GM21576 (cell line): ENCODE data around the gene HNRNPM.
A peak's percentile ranks its signal among the peaks of the same experiment; 100 is the strongest.
"Not testable (repeated sequence)": the region's sequence is repeated elsewhere in the genome, so short reads cannot be mapped to it uniquely, and the experiment has no call there.

Experiments
- ATAC-seq: cut with Tn5 transposase; IDR thresholded peaks from one replicate; pipeline ENCODE4 v1.9.1; 2021; ENCODE audit warnings: mild to moderate bottlenecking, moderate library complexity; ENCODE audit not compliant: unreplicated experiment

The HNRNPM gene

DNA sequence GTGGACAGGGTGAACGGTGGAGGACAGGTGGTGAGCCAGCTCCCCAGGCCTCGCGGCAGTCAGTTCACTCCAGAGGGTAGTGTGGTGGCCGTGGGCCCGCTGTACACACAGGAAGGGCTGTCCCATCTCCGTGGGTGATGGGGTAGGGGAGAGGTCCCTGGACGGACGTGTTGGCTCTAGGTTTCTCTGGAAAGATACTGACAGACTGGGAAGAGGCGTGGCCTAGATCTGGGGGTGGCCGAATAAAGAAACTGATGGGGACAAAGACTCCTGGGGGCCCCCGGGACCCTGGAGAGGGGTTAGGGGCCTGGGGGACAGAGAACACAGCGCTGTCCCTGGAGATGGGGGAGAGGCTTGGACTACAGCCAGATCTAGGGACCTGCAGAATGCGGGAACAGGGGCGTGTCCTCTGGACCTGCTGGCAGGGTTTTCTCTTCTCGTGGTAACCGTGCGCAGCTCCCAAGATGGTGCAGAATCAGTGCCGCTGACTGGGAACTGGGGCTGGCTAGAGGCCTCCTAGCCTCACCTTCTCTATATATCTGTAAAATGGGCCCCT lies 61.7 kb downstream of the HNRNPM start:
- no peak for ATAC-seq

DNA sequence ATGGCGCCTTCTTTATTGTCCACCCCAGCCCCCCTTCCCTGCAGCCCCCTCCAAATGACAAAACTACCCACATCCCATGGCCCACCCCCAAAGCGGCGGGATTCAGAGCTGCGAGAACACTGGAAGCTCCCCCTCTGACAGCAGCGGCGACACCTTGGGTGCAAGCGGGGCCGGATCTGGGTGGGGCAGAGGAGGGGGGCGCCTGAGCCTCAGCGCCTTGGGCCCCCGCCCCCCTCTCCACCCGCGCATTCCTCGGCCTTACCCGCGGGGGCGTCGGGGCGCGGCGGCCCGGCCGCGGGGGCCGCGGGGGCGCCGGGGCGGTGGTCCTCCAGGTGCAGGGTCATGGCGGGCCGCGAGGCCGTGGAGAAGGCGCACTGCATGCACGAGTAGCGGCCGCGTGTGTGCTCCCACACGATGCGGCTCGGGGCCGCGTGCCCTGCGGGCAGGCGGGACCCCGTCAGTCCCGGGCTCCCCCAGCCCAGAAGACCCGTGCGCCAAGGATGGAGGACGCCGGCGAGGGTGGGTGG lies 65.9 kb downstream of the HNRNPM start:
- no peak for ATAC-seq

GRCh38 chr19:8511573-8512101 lies 66.9 kb downstream of the HNRNPM start:
- ATAC-seq = no peak

DNA sequence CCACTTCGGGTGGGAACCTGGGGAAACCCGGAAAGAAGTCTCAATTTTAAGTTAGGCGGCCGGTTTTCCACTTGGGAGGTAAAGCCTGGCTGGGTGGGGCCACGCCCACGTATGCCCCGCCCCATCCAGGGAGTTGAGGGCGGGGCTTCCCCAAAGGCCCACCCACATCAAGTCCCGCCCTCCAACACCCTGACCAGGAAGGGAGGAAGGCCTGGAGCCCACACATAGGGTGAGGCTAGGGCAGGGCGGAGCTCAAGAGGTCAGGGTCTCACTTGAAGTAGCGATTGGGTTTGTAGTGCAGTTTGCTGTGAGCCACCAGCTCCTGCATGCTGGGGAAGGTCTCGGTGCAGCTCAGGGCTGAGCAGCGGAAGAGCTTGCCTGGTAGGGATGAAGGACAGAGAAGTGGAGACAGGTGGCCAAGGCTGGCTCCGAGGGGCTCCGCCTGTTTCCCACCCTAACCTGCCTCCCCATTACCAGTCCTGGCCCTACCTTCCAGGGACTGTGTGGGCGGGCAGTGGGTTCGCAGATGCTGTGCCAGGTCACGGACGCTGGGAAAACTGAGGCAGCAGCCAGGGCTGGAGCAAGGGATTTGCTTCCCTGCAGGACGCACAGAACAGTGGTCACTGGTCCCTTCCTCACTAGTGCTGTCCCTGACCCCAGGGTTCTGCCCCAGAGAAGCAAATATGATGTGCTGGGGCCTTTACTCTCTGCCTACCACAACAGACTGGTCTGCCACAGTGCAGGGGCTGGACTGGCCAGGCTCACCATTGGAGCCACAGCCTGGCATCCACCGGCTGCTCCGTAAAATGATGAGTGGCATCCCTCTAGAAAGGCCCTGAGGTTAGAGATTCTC lies 67.6 kb downstream of the HNRNPM start:
- ATAC-seq = no peak

DNA sequence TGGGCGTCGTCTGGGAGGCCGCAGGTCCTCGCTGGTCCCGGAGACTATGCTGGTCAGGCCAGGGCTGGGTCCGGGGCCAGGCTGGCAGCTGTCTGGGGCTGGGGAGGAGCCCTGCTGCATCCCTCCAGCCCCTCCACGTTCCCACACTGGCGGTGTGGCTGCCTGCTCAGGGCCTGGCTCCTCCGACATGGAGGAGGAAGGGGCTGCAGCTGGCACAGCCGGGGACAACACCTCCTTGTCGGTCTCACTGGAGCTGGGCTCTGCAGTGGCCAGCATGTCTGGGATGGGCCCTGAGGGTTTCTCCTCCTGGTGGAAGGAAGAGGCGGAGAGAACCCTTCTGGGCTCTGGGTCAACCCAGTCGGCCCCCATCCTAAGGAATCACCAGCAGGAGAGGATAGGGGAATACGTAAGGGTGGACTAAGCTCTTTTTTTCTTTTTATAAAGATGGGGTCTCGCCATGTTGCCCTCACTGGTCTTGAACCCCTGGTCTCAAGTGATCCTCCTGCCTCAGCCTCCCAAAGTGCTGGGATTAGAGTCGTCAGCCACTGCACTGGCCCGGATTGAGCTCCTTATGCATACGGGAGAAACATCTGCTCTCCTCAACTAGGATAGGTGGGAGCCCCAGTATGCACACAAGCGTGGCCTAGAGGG lies 68.4 kb downstream of the HNRNPM start:
- ATAC-seq = no peak

GRCh38 chr19:8513687-8514504 lies 69.1 kb downstream of the HNRNPM start, which contains the start of gene ZNF414:
Gene ZNF414 (minus strand): TSS chr19:8514167. CDS start chr19:8514046, 121 bp downstream.
- peak; percentile 85 for ATAC-seq

- ATAC-seq = not testable (repeated sequence)
Observed at GRCh38 chr19:8514505-8515009, 69.8 kb downstream of the HNRNPM start.

DNA sequence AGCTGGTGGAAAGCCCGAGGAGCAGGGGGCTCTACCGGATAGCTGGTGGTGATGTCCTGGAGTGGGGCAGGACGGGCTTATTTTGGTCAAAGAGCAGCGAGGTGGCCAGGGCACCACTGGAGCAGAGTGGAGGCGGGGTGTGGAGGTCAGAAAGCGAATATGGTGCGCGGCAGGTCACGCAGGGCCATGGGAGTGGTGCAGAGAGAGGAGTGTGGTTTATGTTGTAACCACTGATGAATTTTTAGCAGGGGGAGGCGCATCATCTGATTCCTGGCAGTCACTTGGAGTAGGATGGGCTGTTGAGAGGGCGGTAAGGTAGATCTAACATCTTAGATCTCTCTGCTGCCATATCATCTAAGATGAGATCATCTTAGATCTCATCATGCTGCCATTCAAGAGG lies 70.5 kb downstream of the HNRNPM start:
- ATAC-seq = no peak

GRCh38 chr19:8517551-8518442 lies 73.0 kb downstream of the HNRNPM start:
- no peak for ATAC-seq

- ATAC-seq = no peak
Observed at GRCh38 chr19:8518536-8518935, 73.8 kb downstream of the HNRNPM start.

DNA sequence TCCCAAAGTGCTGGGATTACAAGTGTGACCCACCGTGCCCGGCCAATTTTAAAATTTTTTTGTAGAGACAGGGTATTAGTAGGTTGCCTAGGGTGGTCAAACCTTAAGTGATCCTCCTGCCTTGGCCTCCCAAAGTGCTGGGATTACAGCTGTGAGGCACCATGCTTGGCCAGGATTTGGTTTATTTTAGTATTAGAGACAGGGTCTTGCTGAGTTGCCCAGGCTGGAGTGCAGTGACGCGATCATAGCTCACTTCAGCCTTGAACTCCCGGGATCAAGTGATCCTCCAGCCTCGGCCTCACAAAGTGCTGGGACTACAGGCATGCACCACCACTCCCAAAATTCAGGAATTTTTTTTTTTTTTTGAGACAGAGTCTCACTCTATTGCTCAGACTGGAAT lies 74.6 kb downstream of the HNRNPM start:
- no peak for ATAC-seq

GRCh38 chr19:8525401-8525684 lies 80.6 kb downstream of the HNRNPM start:
- no peak for ATAC-seq

GRCh38 chr19:8526345-8527091 lies 81.7 kb downstream of the HNRNPM start:
- no peak for ATAC-seq

DNA sequence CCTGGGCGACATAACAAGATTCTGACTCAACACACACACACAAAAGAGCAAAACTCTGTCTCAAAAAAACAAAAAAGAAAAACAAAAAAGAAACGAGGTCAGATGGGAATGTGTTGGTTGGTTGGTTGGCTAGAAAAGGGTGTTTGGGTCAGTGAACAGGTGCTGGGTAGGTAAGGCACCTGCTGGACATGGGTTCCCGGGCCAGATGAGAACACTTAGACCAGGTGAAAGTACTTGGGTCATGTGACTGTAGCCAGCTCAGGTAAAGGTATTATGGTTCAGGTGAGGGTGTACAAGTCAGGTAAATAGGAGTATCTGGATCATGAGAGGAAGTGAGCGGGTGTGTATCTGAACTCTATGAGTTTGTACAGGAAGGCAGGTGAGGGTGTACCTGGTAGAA lies 83.7 kb downstream of the HNRNPM start:
- no peak for ATAC-seq

- ATAC-seq = no peak
Observed at GRCh38 chr19:8529369-8530006, 84.7 kb downstream of the HNRNPM start.

GRCh38 chr19:8530061-8530679 lies 85.4 kb downstream of the HNRNPM start:
- ATAC-seq = no peak

DNA sequence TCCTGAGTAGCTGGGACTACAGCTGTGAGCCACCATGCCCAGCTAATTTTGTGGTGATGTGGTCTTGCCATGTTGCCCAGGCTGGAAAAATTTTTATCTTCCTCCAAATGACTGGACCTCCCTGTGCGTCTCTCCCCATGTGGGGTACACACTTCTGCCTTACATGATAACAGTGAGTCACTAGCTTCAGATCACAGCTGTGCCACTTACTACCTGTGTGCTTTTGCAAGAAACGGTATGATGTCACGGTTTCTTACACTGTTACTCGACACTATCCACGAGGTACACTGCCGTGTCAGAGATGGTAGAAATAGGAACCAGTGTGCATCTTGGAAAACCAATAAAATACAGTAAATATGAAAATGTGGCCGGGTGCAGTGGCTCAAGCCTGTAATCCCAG lies 86.7 kb downstream of the HNRNPM start:
- no peak for ATAC-seq

DNA sequence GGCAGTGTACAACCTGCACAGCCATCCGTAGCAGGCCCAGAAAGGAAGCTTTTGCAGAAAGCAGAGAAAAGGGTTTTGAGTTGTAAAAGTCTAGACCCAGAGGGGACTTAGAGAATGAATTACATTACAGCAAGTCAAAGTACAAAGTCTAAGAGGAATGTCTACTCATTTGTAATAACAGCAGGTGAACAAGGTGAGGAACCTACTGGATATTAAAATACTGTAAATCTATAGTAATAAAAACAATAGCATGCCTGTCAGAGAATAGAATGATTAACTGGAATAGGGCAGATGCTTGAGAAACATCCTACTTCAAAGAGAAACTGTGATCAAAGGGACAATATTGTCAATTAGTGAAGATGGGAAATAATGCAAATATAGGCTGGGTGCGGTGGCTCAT lies 87.5 kb downstream of the HNRNPM start:
- ATAC-seq = no peak
